ENCODE results near the gene GBGT1.

The GBGT1 gene

GRCh38 chr9:133124123-133124906, 39.4 kb downstream of the GBGT1 start:
- DNase-seq, result no peak

- DNase-seq, result no peak
Observed at GRCh38 chr9:133122935-133123611, 40.6 kb downstream of the GBGT1 start.

- DNase-seq, result no peak
Observed at GRCh38 chr9:133122605-133122934, 41.1 kb downstream of the GBGT1 start.

- no peak for DNase-seq
Observed at GRCh38 chr9:133121915-133122550, 41.7 kb downstream of the GBGT1 start.

GRCh38 chr9:133121198-133121914, 42.4 kb downstream of the GBGT1 start, which contains the start of gene RALGDS:
Gene RALGDS (minus strand): TSS chr9:133121240. CDS start chr9:133121154, 86 bp downstream.
- DNase-seq, result peak; percentile 81

GRCh38 chr9:133120501-133121197, 43.1 kb downstream of the GBGT1 start:
- peak; percentile 34 for DNase-seq

GRCh38 chr9:133119846-133120500, 43.7 kb downstream of the GBGT1 start:
- DNase-seq, result no peak

- no peak for DNase-seq
Observed at GRCh38 chr9:133119103-133119845, 44.4 kb downstream of the GBGT1 start.

- DNase-seq, result no peak
Observed at GRCh38 chr9:133118568-133118967, 45.1 kb downstream of the GBGT1 start.

GRCh38 chr9:133118179-133118520, 45.6 kb downstream of the GBGT1 start:
- DNase-seq, result no peak

- no peak for DNase-seq
Observed at GRCh38 chr9:133117271-133118178, 46.2 kb downstream of the GBGT1 start.

- no peak for DNase-seq
Observed at GRCh38 chr9:133116346-133117231, 47.1 kb downstream of the GBGT1 start.

GRCh38 chr9:133115604-133116345, 47.9 kb downstream of the GBGT1 start:
- no peak for DNase-seq

GRCh38 chr9:133114886-133115603, 48.7 kb downstream of the GBGT1 start:
- no peak for DNase-seq

- DNase-seq, result no peak
Observed at GRCh38 chr9:133113949-133114885, 49.5 kb downstream of the GBGT1 start.

- no peak for DNase-seq
Observed at GRCh38 chr9:133113163-133113948, 50.4 kb downstream of the GBGT1 start.

Measured in COR-L47 (cell line).